HEK293T (cell line): Measurements from ENCODE around the gene ZNF749.

Source experiments
- BHLHE40 ChIP-seq: fragments of 450-650 bp; IDR thresholded peaks from 2 replicates; pipeline ENCODE4 v1.6.1; 2016; ENCODE audit warnings: mild to moderate bottlenecking, moderate library complexity, borderline replicate concordance
- FOXA1 ChIP-seq: fragments of 450-650 bp; IDR thresholded peaks from 2 replicates; pipeline ENCODE4 v1.6.1; 2016; ENCODE audit warnings: mild to moderate bottlenecking
- HDGF ChIP-seq: fragments of 450-650 bp; IDR thresholded peaks from 2 replicates; pipeline ENCODE4 v1.6.1; 2017; ENCODE audit warnings: antibody characterized with exemption, borderline replicate concordance
- NFRKB ChIP-seq: fragments of 450-650 bp; IDR thresholded peaks from 2 replicates; pipeline ENCODE4 v1.6.1; 2016; ENCODE audit warnings: mild to moderate bottlenecking, moderate library complexity
- SP1 ChIP-seq: fragments of 450-650 bp; IDR thresholded peaks from 2 replicates; pipeline ENCODE4 v1.6.1; 2017
- SUZ12 ChIP-seq: fragments of 450-650 bp; IDR thresholded peaks from 2 replicates; pipeline ENCODE4 v1.6.1; 2016; ENCODE audit warnings: mild to moderate bottlenecking
- TARDBP ChIP-seq: fragments of 450-650 bp; IDR thresholded peaks from 2 replicates; pipeline ENCODE4 v1.6.1; 2016
- TF ChIP-seq, protein P1 (sequence below): fragments of 450-650 bp; IDR thresholded peaks from 2 replicates; pipeline ENCODE4 v1.6.1; 2016

DNA sequence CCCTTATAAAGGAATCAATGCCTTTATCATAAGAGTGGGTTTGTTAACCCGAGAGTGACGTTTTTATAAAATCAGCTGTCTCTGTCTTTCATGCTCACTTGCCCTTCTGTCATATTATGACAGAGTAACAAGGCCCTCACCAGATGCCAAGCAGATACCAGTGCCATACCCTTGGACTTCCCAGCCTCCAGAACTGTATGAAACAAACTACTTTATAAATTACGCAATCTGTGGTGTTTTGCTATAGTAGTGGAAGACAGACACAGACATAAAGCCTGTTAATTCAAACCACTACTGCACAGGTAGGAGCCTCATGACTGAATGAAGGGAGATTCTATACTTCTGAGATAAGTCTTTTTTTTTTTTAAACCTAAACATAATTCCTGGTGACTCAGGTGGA is 17.2 kb downstream of the ZNF749 start:
- no peak for TF ChIP-seq NFRKB
- TF ChIP-seq FOXA1: no peak
- TF ChIP-seq SP1: no peak
- TF ChIP-seq, protein P1, sequence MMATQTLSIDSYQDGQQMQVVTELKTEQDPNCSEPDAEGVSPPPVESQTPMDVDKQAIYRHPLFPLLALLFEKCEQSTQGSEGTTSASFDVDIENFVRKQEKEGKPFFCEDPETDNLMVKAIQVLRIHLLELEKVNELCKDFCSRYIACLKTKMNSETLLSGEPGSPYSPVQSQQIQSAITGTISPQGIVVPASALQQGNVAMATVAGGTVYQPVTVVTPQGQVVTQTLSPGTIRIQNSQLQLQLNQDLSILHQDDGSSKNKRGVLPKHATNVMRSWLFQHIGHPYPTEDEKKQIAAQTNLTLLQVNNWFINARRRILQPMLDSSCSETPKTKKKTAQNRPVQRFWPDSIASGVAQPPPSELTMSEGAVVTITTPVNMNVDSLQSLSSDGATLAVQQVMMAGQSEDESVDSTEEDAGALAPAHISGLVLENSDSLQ: no peak
- TF ChIP-seq TARDBP: no peak
- no peak for TF ChIP-seq BHLHE40
- no peak for TF ChIP-seq SUZ12
- no peak for TF ChIP-seq HDGF
